ENCODE data around the gene NAGLU.

Gene NAGLU

GRCh38 chr17:42579794-42580551, 43.9 kb downstream of the NAGLU start:
- Histone ChIP-seq H3K27ac (no peak overlapping the region), H3K9me3 (ENCODE audit: low read depth, low read length) (no peaks in the 10 kb centered on the region), H3K4me3 (no peak overlapping the region), H3K36me3 (ENCODE audit: insufficient read depth, low read length) (peaks cover 42% of the 10 kb centered on the region), H3K9ac (ENCODE audit: insufficient read length) (no peak overlapping the region)
- TF ChIP-seq EZH2 (IDR thresholded peaks at IDR 0.05) = no peak
- no peak for TF ChIP-seq POLR2AphosphoS5 (IDR thresholded peaks at IDR 0.05; ENCODE audit: borderline replicate concordance, low read depth, low read length)
- TF ChIP-seq FOXP2 (optimal IDR thresholded peaks at IDR 0.05; ENCODE audit: control extremely low read depth, extremely low read length, insufficient read depth) = no peak
- DNase-seq (ENCODE audit: low read depth, low spot score) = no peak

- Histone ChIP-seq H3K4me3 (no peak overlapping the region), H3K9me3 (ENCODE audit: low read depth, low read length) (no peaks in the 10 kb centered on the region), H3K9ac (ENCODE audit: insufficient read length) (no peak overlapping the region), H3K36me3 (ENCODE audit: insufficient read depth, low read length) (peaks cover 50% of the 10 kb centered on the region), H3K27ac (no peak overlapping the region)
- no peak for DNase-seq (ENCODE audit: low read depth, low spot score)
- TF ChIP-seq POLR2AphosphoS5 (IDR thresholded peaks at IDR 0.05; ENCODE audit: borderline replicate concordance, low read depth, low read length) = no peak
- TF ChIP-seq FOXP2 (optimal IDR thresholded peaks at IDR 0.05; ENCODE audit: control extremely low read depth, extremely low read length, insufficient read depth) = no peak
- TF ChIP-seq EZH2 (IDR thresholded peaks at IDR 0.05) = no peak
Measured at GRCh38 chr17:42581744-42582270, 45.8 kb downstream of the NAGLU start.

GRCh38 chr17:42584880-42585279, 48.8 kb downstream of the NAGLU start:
- Histone ChIP-seq H3K27ac (no peak overlapping the region), H3K36me3 (ENCODE audit: insufficient read depth, low read length) (peaks cover 70% of the 10 kb centered on the region), H3K4me3 (no peak overlapping the region), H3K9ac (ENCODE audit: insufficient read length) (no peak overlapping the region), H3K9me3 (ENCODE audit: low read depth, low read length) (no peaks in the 10 kb centered on the region)
- DNase-seq (ENCODE audit: low read depth, low spot score) = no peak
- TF ChIP-seq EZH2 (IDR thresholded peaks at IDR 0.05) (no peak), FOXP2 (optimal IDR thresholded peaks at IDR 0.05; ENCODE audit: control extremely low read depth, extremely low read length, insufficient read depth) (no peak), POLR2AphosphoS5 (IDR thresholded peaks at IDR 0.05; ENCODE audit: borderline replicate concordance, low read depth, low read length) (no peak)

- no peaks in the 10 kb centered on the region for H3K9me3 ChIP-seq (ENCODE audit: low read depth, low read length)
- DNase-seq (ENCODE audit: low read depth, low spot score) = no peak
- no peak overlapping the region for H3K4me3 ChIP-seq
- TF ChIP-seq EZH2 (IDR thresholded peaks at IDR 0.05) (no peak), FOXP2 (optimal IDR thresholded peaks at IDR 0.05; ENCODE audit: control extremely low read depth, extremely low read length, insufficient read depth) (no peak), POLR2AphosphoS5 (IDR thresholded peaks at IDR 0.05; ENCODE audit: borderline replicate concordance, low read depth, low read length) (no peak)
- peak overlapping the region; percentile 49; the same call in 1 of the 2 replicates for H3K27ac ChIP-seq
- H3K9ac ChIP-seq (ENCODE audit: insufficient read length) = no peak overlapping the region
- H3K36me3 ChIP-seq (ENCODE audit: insufficient read depth, low read length) = peaks cover 75% of the 10 kb centered on the region
Measured at GRCh38 chr17:42585353-42585752, 49.3 kb downstream of the NAGLU start.

GRCh38 chr17:42586514-42587230, 50.6 kb downstream of the NAGLU start:
- Histone ChIP-seq H3K4me3 (no peak overlapping the region), H3K9me3 (ENCODE audit: low read depth, low read length) (no peaks in the 10 kb centered on the region), H3K27ac (no peak overlapping the region), H3K36me3 (ENCODE audit: insufficient read depth, low read length) (peaks cover 78% of the 10 kb centered on the region), H3K9ac (ENCODE audit: insufficient read length) (no peak overlapping the region)
- TF ChIP-seq POLR2AphosphoS5 (IDR thresholded peaks at IDR 0.05; ENCODE audit: borderline replicate concordance, low read depth, low read length) = no peak
- TF ChIP-seq FOXP2 (optimal IDR thresholded peaks at IDR 0.05; ENCODE audit: control extremely low read depth, extremely low read length, insufficient read depth) = no peak
- no peak for TF ChIP-seq EZH2 (IDR thresholded peaks at IDR 0.05)
- no peak for DNase-seq (ENCODE audit: low read depth, low spot score)

- no peak overlapping the region for H3K27ac ChIP-seq
- no peaks in the 10 kb centered on the region for H3K9me3 ChIP-seq (ENCODE audit: low read depth, low read length)
- H3K4me3 ChIP-seq = no peak overlapping the region
- H3K9ac ChIP-seq (ENCODE audit: insufficient read length) = no peak overlapping the region
- no peak for TF ChIP-seq EZH2 (IDR thresholded peaks at IDR 0.05)
- DNase-seq (ENCODE audit: low read depth, low spot score) = no peak
- H3K36me3 ChIP-seq (ENCODE audit: insufficient read depth, low read length) = peaks cover 40% of the 10 kb centered on the region
Measured at GRCh38 chr17:42590886-42591285, 54.8 kb downstream of the NAGLU start.

GRCh38 chr17:42591411-42591810, 55.4 kb downstream of the NAGLU start:
- TF ChIP-seq EZH2 (IDR thresholded peaks at IDR 0.05) = no peak
- no peak for TF ChIP-seq FOXP2 (optimal IDR thresholded peaks at IDR 0.05; ENCODE audit: control extremely low read depth, extremely low read length, insufficient read depth)
- no peak for TF ChIP-seq POLR2AphosphoS5 (IDR thresholded peaks at IDR 0.05; ENCODE audit: borderline replicate concordance, low read depth, low read length)
- no peak for DNase-seq (ENCODE audit: low read depth, low spot score)
- no peaks in the 10 kb centered on the region for H3K9me3 ChIP-seq (ENCODE audit: low read depth, low read length)
- H3K36me3 ChIP-seq (ENCODE audit: insufficient read depth, low read length) = peaks cover 35% of the 10 kb centered on the region
- no peak overlapping the region for H3K4me3 ChIP-seq
- no peak overlapping the region for H3K27ac ChIP-seq
- H3K9ac ChIP-seq (ENCODE audit: insufficient read length) = no peak overlapping the region
